ENCODE results near the gene IRAG1.

IRAG1 gene, protein sequence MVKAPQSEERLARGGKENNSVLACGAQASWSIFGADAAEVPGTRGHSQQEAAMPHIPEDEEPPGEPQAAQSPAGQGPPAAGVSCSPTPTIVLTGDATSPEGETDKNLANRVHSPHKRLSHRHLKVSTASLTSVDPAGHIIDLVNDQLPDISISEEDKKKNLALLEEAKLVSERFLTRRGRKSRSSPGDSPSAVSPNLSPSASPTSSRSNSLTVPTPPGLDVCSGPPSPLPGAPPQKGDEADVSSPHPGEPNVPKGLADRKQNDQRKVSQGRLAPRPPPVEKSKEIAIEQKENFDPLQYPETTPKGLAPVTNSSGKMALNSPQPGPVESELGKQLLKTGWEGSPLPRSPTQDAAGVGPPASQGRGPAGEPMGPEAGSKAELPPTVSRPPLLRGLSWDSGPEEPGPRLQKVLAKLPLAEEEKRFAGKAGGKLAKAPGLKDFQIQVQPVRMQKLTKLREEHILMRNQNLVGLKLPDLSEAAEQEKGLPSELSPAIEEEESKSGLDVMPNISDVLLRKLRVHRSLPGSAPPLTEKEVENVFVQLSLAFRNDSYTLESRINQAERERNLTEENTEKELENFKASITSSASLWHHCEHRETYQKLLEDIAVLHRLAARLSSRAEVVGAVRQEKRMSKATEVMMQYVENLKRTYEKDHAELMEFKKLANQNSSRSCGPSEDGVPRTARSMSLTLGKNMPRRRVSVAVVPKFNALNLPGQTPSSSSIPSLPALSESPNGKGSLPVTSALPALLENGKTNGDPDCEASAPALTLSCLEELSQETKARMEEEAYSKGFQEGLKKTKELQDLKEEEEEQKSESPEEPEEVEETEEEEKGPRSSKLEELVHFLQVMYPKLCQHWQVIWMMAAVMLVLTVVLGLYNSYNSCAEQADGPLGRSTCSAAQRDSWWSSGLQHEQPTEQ

DNA sequence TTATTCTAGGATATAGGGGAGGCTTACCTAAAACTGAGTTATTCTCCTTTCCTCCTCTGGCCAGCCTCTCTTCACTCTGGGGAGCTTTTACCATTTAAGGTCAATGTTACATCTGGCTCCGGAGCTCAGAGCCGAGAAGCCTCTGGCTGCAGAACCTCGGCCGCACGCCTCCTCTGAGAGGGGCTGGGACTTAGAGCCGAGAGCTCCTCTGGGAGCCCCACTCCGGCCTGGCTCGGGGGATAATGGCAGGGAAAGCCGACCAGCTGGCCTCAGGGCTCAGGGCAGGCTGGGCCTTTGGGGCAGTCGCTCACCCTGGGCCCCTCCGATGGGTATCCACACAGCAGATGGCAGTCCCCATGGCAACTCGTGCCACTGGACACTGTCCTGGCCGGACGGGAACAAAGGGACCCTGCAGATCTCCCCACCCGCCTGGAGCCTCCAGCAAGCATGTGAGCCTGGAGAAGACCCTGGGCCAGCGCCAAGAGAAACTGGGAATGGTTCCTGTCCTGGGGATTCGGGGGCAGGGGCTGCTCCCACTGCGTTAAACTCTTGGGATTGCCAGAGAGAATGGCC lies at the start of gene IRAG1:
IRAG1 (minus strand) TSS at position 247 of the 573 bp plus-strand sequence; CDS start at position 94, 153 bp downstream.
- DNase-seq = no peak

DNA sequence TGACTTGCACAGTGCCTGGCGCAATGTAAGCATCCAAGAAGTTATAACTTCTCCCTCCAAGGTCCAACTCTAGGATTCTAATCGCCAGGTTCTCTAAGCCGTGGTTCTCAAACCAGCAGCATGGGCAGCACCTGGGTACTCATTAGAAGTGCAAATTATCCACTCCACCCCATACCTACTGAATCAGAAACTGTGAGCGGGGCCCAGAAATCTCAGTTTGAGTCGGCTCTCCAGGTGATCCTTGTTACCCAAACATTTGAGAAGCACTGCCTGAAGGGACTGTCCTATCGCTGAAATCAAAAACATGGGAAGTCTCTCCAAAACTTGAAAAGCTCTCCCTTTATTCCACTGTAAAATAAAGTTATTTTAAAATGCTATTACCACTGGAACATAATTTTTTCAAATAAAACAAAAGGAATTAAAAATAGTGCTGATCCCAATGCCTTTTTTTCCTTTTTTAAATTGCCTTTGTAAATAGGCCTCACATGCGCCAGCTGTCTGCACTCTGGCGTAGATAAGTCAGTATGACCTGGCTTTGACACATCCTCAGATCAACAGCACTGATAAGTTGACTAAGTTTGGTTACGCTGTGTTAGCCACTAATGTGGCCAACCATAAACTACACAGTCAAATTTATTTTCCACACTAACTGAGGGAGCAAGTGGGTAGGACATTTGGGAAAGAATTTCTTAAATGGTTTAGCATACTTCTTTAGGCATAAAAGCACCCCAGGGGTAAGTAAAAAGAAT lies 49.1 kb upstream of the IRAG1 start:
- peak in 1 of 2 experiments; percentile 20 for DNase-seq

DNA sequence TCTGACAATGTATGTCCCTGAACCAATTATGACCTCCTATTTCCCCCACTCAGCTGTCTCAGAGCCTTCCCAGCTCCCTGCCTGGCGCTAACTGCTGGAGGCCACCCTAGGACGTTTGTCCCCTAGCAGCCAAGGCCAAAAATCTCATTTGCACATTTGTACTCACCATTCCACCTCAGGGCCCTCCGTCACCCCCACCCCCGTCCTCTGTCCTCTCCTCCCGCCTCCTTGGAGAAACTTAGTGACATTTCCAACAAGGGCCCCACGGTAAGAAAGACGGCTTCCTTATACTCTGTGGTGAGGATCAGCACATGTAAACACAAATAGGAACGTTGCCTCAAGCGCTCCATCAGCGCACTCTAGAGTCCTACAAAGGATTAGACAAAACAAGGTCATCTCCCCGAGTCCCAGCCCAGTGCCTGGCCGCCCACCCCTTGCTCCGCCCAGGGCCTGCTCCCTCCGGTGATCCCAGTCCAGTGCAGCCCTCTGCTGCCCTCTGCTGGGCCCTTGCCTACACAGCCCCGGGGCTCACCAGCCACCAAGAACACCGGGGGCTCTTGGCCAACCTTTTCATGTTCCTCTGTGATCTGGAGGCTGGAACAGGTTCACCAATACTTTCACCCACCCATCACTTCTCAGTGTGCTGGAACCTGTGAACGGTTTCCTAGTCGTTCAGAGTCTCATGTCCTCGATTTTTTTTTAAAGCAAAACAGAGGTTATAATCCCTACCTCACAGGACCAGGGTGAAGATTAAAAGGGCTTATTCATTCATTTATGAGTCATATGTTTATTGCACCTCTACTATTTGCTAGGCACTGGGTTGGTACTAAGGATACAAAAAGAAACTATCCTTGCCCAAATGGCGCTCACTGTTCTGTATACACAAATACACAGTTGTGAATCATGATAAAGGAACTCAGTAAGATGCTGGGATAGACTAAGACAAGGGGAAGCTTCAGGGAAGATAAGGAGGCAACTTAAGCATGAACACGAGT lies 42.2 kb upstream of the IRAG1 start:
- peak; percentile 94 to 95 for DNase-seq

DNA sequence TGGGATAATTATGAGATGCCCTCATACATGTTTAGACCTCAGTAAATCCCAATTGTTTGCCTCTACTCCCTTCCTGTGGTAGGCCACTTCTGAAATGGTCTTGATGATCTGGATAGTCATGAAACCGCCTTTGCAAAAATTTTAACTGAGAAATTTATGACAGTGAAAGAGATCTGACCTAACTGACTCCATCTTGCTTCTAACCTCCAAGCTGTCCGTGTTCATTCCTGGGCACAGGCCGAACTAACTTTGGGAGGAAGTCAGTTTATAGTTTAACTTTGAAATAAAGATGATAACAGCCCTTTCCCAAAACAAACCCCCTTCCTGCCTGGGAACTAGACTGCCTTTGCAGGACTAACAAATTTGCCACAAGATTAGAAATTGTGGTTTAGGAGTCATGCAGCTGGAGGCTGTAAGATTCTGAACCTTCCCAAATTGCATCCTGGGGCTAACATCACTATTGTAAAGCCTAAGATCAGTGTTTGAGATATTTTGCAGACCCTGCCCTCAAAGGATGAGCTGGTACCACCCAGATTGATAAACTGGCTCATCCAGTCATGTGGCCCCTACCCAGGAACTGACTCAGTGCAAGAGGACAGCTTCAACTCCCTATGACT lies 37.6 kb upstream of the IRAG1 start:
- no peak for DNase-seq

DNA sequence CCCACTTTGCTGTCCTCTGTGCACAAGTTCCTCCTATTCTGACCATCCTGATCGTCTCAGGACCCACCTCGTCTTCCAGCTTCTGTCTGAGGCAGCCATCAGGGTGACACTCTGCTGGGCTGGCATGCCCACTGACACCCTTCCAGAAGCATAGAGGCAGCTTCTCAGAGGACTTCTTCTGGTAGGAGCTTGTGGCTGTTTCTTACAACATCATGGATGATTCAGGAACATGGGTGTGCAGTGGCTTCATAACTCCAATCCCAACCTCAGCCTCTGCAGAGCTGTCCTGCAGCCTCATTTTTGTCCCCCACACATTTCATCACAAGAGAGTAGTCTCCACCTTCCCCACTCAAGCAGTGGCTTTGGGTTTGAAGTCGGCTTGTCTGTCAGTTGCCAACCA lies 36.6 kb upstream of the IRAG1 start:
- no peak for DNase-seq

DNA sequence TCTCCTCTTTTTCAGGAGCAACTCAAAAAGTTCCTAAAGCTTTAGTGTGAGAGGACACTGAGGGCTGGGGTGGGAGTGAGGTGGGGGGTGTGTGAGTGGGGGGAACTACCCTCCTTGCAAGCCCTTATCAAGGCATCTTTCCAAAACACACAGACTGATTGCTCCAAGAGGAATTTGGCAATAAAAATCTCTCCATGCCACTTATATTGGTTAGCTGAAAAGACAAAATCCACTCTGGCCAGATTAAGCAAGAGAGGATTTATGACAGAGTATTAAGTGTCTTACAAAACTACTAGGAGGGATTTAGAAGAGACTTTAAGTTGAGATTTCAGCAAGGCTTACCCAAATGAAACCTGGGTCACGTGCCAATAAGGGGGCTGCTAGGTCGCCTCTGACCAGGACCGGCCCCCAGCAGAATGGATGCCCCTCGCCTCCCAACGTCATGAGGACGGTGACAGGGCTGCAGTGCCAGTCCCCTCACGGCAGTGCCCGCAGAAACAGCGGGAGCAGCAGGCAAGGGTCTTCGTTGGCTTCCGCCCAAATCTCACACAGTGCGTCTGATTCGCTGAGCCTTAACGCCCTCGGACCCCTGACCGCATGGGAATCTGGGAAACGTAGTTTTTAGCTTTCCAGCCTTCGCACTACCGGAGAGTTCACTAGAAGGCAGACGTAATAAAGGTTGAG lies 35.4 kb upstream of the IRAG1 start:
- DNase-seq = no peak

DNA sequence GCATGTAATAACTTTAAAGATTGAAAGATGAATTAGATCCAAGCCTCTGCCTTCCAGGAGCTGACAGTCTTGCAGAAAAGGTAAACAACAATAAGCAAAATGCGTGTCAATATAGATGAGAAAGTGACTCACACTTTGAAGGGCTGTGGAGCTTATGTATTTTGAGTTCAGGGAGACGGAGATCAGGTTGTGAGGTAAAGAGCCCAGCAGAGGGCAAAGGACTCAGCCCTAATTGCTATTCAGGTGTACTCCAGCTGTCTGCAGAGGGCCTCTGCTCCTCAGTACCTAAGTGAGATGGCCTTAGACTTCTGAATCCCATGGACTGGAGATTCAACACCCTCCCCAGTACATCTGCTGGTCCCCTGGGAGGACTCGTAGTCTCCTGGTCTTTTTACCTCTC lies 34.6 kb upstream of the IRAG1 start:
- no peak for DNase-seq

DNA sequence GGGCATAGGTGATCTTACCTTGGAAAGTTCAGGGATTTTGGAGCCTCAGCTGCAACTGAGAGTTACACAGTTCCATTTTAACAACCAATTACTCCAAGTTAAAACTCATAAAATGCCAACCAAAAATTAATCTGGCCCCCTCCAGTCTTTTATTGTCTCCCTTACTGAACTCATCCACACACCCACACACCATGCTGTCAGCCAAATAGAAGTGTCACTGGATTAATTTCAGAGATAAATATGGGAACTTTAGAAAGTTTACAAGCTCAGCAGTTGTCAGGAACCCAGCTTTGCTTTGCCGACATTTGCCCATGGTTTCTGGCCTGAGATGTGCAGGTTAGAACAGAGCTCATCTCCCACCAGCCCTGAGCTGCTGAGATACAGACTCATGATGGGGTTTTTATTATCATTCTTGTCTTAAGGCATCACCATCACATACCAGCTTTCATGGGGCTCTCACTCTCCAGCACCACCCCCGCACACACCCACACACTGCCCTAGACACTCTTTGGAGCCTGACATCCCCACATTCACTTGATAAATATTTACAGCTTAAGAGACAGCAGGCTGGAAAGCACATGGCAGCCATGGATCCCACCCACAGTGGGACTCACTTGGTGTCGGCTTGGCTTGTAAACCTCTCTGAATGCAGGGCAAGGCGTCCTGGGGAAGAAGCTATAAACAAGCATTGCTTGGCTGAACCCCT lies 33.7 kb upstream of the IRAG1 start:
- no peak for DNase-seq

DNA sequence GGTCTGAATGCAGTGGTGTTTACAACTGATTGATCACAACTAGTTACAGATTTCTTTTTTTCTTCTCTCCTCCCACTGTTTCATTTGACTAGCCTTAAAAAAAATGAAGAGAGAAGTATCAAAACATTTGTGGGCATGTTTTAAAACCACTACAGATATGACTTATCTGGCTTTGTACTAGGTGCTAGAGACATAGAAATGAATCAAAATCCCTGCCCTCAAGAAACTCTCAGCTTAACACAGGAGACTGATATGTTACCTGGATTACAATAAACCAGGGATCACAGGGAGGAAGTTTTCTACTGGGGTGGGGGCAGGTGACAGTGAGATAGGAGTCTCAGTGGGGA lies 32.3 kb upstream of the IRAG1 start:
- DNase-seq = no peak

DNA sequence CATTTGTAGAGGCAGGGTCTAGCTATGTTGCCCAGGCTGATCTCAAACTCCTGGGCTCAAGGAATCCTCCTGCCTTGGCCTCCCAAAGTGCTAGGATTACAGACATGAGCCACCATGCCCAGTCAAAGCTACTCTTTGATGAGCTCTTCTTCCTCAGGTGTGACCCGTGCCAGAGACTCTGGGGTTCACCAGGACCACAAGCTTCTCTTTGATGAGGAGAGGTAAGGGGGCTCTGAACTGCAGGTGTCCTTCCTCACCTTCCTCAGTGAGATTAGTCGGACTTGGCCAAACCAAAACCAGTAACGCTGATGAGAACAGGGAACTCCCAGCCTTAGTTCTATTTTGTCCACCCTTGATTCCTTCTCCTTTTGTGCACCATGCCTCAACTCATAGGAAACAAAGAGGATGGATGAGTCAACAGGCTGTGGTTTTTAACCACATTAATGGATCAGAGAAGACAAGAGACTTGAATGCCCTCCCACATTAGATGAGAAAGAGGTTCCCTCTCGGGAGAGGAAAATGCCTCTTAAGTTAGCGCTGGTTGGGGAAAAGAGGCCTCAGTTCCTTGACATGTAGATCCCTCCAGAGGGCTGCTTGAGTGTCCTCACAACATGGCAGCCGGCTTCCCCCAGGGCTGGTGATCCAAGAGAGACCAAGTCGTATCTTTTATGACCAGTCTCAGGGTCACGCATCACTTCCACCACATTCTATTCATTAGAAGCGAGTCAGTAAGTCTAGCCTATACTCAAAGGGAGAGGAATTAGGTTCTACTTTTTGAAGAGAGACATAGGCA lies 31.8 kb upstream of the IRAG1 start:
- peak; percentile 20 to 37 for DNase-seq

DNA sequence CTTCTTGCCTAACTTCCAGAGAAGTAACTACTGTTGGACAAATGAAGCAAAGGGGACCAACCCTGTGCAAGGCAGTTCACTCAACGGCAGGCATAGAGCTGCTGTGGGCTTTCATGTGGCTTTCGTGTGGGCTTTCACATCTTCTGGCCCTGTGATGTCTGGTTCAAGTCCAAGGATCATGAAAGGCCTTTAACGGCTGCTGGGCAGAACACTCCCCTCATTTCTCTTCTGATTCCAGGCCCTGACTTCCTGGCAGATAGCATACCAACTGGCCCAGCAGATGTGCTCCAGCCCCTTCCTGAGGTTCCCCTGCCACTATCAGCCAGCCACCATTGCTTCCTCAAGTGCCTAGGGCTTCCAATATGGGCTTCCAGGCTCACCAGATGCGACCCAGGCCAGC lies 28.8 kb upstream of the IRAG1 start:
- no peak for DNase-seq

DNA sequence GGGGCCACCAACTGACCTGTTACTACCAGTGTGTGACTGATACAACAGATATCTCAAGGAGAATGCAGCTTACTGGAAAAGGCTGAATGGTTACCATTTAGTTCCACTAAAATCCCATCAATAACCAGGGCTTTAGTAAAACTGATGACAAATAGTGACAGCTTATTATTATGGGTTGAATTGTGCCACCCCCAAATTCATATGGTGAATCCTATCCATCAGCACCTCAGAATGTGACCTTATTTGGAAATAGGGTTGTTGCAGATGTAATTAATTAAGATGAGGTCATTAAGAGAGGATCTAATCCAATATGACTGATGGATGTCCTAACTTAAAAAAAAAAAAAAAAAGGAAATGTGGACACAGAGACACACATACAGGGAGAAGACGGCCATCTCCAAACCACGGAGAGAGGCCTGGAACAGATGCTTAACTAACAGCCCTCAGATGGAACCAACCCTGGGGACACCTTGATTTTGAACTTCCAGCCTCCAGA lies 27.4 kb upstream of the IRAG1 start:
- no peak for DNase-seq

DNA sequence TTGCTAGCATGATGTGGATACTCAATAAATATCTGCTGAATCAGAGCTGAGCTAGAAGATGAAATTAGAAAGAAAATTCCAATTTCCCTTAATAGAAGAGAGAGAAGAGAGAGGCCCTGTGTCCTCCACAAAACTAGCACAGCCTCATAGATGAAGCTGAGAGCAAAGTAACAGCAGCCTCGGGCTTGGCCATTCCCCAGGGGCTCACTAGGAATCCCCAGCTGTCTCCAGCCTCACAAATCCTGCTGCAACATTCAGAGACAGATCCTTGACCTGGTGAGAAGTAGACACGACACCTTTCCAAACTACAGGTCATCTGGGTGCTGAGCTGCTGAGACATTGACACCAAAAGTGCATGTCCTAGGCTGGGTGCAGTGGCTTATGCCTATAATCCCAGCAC lies 26.1 kb upstream of the IRAG1 start:
- no peak for DNase-seq

DNA sequence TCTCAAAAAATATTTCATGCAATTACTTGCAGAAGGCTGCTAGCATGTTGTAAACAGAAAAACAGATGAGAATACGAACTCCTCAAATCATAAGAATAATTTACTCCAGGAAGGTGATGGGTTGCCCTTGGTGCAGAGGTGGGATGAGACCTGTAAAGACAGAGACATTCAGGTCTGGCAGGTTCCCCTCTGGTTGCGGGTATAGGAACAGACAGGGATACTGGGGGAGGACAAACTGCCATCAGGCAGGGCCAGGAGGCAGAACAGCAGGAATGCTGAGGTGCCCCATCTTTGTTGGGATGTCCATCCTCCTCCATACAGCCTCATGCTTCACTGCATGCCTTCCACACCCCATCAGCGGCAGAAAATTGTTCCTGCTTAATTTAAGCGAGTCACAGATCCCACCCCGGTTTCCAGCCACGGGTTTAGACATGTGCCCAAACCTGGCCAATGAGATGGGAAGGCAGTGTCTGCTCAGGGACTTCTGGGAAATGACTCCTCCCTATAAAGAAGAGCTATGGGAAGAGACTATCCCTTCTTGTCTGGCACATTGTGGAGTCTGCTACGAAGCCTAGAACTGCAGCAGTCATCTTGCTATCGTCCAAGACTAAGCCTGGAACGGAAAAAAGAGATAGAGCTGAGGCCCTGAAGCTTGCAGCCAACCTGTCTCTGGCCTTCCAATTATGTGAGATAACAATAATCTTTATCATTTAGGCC lies 23.1 kb upstream of the IRAG1 start:
- DNase-seq = no peak

DNA sequence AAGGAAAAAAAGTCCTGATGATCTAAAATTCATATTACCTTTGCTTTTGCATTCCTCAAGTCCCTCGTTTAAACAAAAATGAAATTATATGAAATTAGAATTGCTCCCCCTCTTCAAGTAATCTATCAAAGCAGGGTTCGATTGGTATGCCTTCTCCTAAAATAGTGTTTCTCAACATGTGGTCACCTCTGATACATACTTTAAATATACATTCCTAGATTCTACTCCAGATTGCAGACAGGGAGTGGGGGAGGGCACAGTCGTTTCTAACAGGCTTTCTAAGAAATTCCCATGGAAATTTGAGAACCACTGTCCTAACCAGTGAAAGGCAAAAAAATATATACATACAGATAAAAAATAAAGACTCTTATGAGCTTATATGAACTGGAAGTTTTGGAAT lies 22.6 kb upstream of the IRAG1 start:
- no peak for DNase-seq

DNA sequence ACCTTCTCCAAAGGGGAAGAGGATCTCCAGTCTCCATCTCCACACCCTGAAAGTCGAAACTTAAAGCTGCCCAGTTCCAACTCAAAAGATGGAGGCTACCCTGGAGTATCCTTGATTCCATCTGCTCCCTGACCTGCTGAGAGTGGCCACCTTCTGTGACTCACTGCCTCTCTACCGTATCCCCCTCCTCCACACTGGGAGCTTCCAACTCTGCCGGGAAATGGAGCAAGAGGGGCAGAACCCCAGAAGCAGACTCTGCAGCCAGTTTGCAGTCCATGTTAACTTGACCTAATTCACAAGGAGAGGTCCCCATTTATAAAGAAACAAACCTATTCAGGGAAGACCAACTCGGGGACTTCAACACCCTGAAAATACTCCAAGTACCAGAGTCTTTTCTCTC lies 22.0 kb upstream of the IRAG1 start:
- DNase-seq = no peak

DNA sequence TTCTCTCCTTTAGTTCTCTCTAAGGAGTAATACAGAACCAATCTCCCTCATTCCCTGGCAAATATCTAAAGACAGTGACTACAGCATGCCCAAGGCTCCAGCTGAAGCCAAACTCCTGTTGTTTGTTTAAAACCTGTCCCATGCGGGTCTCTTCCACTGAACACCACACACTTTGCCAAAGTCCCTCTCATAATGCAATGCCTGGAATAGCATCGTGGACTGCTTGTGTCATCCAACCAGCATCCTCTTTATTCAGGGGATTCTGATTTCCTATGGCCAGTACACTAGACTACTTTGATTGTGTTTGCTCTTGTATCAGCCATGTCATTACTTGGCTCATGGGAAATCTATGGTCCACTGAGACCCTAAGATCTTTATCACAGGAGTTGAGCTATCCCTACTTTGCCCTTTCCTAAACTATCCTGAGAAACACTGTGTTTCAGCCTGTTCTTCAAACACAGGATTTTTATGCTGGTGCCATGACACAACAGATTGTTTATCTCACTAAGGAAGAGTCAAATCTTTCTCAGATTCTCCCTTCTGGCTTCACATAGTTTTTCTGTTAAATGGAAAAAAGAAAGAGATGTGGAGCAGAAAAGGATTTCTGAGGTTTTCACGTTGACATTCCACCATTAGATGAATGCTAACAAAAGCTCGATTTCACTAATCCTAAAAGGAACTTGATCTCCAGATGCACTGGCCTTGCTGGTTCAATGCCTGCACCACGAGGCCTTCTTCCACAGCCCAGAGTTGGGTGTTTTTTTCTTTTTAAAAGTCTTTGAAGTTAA lies 15.9 kb upstream of the IRAG1 start:
- no peak for DNase-seq

Measured in activated CD4-positive, alpha-beta T cell treated with anti-CD3 and anti-CD28 coated beads, Interleukin-2, amount 50 U/mL, for 48 hours (primary cell).